Prostate gland (tissue), 2 donors: ENCODE data around the gene MRPL47. TPM values are rescaled to one million over a fixed set of nuclear protein-coding genes. Genes with fewer than 3 reads are reported as not detected.

Experiments
- DNase-seq: peaks from one replicate; pipeline ENCODE4 v3.0.0-alpha.2; 2019; ENCODE audit warnings: low spot score
- H3K27ac ChIP-seq, 2 donors: fragments of 200-600 bp; sonication (generic); 2 replicates each; pipeline ENCODE4 v1.5.1; 2017 to 2019
- H3K27me3 ChIP-seq: fragments of 200-600 bp; sonication (generic); replicated peaks from 2 replicates; pipeline ENCODE4 v1.5.1; 2019; ENCODE audit not compliant: insufficient read depth
- H3K36me3 ChIP-seq, 2 donors: fragments of 200-600 bp; sonication (generic); 1 replicate in 1 of 2; 2 replicates in 1 of 2; pipeline versions ENCODE4 v1.5.1 to v1.8.1; 2017 to 2019
- H3K4me1 ChIP-seq: fragments of 200-600 bp; sonication (generic); replicated peaks from 2 replicates; pipeline ENCODE4 v1.5.1; 2019
- H3K4me3 ChIP-seq, 2 donors: fragments of 200-600 bp; sonication (generic); 2 replicates each; pipeline ENCODE4 v1.5.1; 2017 to 2019
- H3K9me3 ChIP-seq: fragments of 200-600 bp; sonication (generic); 2 replicates; pipeline ENCODE4 v1.5.1; 2017
- POLR2A ChIP-seq: fragments of 450-650 bp; IDR thresholded peaks from one replicate; pipeline ENCODE4 v1.6.1; 2016; ENCODE audit warnings: antibody characterized with exemption, mild to moderate bottlenecking
- POLR2AphosphoS5 ChIP-seq: sonication (generic); formaldehyde crosslinking; IDR thresholded peaks from one replicate; pipeline ENCODE4 v1.6.1; 2017; ENCODE audit warnings: antibody characterized with exemption
- WGBS: methylation state at CpG from one replicate; pipeline ENCODE4 v1.1.5; 2018; 5-methylcytosine and 5-hydroxymethylcytosine counted together
- intact Hi-C: fragments of 100-400 bp; cut with DNase I; formaldehyde crosslinking; loops from one replicate; pipeline ENCODE4 v1.14.2; 2022
- total RNA-seq, 2 donors: library from RNA; depleted of rRNA; stranded (reverse); fragments of >200 nt; gene quantifications; one replicate each; pipeline ENCODE4 v1.1.0, GENCODE V29; 2016
- TF ChIP-seq, protein P1 (sequence below), 4 experiments: fragments of 200-600 bp in 2 of 4; fragments of 450-650 bp in 2 of 4; sonication (generic) in 2 of 4; IDR thresholded peaks; 1 replicate in 3 of 4; 2 replicates in 1 of 4; pipeline ENCODE4 v1.5.1; 2016 to 2019; ENCODE audit warnings: antibody characterized with exemption in 4 of 4, mild to moderate bottlenecking in 2 of 4, moderate library complexity in 2 of 4

MRPL47 gene
- total RNA-seq, result 10 to 100 TPM; 19.8 to 40.2 TPM

DNA sequence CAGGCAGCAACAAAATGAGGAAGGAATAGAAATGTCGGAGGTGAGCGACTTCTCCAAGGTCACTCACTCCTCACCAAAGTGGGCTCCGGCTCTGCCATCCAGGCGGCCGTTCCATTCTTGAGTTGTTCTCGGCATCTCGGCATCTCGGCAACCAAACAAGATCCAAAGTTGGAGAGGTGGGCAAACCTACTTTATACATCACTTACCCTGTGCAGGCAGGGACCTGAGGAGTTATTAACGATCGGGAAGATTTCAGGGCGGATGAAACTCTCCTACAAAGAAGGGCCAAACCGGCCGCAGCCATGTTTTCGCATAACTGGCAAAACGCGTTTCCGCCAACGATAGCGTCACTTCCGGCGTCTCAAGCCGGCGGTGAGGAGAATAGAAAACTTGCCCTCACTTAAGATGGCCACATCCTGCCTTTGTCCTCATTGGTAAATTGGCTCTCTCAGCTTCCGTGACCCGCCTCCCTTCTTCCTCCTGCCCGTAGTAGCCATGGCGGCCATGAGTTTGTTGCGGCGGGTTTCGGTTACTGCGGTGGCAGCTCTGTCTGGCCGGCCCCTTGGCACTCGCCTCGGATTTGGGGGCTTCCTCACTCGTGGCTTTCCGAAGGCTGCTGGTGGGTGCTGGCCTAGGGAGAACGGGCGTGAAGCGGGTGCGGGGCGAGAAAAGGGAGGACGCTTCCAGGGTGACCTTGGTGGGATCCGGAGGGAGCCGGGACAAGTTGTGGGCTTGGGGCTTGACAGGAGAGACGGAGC is at the start of gene MRPL47, which contains the start of gene NDUFB5:
MRPL47 (minus strand) TSS at position 318 of the 758 bp plus-strand sequence; CDS start at position 304, 14 bp downstream.
NDUFB5 (plus strand) TSS at position 474 of the 758 bp plus-strand sequence; CDS start at position 496, 22 bp downstream.
- TF ChIP-seq POLR2A (peak; percentile 56), POLR2AphosphoS5 (peak; percentile 97)
- TF ChIP-seq, protein P1, sequence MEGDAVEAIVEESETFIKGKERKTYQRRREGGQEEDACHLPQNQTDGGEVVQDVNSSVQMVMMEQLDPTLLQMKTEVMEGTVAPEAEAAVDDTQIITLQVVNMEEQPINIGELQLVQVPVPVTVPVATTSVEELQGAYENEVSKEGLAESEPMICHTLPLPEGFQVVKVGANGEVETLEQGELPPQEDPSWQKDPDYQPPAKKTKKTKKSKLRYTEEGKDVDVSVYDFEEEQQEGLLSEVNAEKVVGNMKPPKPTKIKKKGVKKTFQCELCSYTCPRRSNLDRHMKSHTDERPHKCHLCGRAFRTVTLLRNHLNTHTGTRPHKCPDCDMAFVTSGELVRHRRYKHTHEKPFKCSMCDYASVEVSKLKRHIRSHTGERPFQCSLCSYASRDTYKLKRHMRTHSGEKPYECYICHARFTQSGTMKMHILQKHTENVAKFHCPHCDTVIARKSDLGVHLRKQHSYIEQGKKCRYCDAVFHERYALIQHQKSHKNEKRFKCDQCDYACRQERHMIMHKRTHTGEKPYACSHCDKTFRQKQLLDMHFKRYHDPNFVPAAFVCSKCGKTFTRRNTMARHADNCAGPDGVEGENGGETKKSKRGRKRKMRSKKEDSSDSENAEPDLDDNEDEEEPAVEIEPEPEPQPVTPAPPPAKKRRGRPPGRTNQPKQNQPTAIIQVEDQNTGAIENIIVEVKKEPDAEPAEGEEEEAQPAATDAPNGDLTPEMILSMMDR (IDR thresholded peaks at IDR 0.05), result no peak
- H3K9me3 ChIP-seq, result no peaks in the 10 kb centered on the region
- intact Hi-C loops, result loop anchor here (5.0 kb wide), 1 partner anchor 42 kb away; the partner anchor contains the start of gene ACTL6A
- peaks cover 0 to 4% of the 10 kb centered on the region in 2 donors for H3K36me3 ChIP-seq
- WGBS, result under 1% methylated on average over 45 of the region's 45 CpGs
- H3K27ac ChIP-seq, result peak within 1 kb of the TSS; percentile 81 to 83
- no peaks in the 10 kb centered on the region for H3K4me1 ChIP-seq
- H3K27me3 ChIP-seq, result no peaks in the 10 kb centered on the region
- peak within 1 kb of the TSS; percentile 47 to 58 for H3K4me3 ChIP-seq
- DNase-seq, result peak; percentile 96

DNA sequence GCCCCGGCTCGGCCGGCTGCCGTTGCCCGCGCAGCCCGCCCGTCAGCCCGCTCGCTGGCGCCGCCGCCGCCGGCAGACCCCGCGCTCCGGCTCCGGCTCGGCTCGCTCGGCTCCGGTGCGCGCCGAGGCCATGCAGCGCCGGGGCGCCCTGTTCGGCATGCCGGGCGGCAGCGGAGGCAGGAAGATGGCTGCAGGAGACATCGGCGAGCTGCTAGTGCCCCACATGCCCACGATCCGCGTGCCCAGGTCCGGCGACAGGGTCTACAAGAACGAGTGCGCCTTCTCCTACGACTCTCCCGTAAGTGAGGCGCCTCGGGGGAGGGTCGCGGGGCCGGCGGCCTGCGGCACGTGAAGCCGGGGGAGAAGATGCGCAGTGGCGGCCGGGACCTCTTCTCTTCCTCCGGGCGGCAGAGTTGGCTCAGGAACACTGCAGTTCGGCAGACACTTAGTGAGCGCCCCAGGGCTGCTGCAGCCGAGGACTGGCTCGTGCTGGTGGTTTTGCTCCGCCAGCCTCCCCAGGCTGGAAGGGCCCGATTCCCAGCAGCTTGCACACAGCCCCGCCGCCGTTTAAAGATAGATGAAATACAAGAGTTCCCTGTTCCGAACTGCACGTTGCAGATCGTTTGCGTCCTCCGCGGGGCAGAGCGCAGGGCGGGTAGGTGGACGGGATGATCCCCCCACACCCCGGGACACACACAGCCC is 48.8 kb upstream of the MRPL47 start:
- Histone ChIP-seq H3K27me3 (no peaks in the 10 kb centered on the region), H3K4me3 (peak overlapping the region; percentile 76 to 80), H3K4me1 (no peaks in the 10 kb centered on the region), H3K9me3 (no peaks in the 10 kb centered on the region), H3K36me3 (no peaks in the 10 kb centered on the region), H3K27ac (peak overlapping the region; percentile 88 to 89)
- peak; percentile 74 for DNase-seq
- WGBS, result under 1% methylated on average over 66 of the region's 77 CpGs
- intact Hi-C loops, result no loop called here
- TF ChIP-seq, protein P1 (IDR thresholded peaks at IDR 0.05), result no peak
- TF ChIP-seq POLR2AphosphoS5, result no peak
- no peak for TF ChIP-seq POLR2A

DNA sequence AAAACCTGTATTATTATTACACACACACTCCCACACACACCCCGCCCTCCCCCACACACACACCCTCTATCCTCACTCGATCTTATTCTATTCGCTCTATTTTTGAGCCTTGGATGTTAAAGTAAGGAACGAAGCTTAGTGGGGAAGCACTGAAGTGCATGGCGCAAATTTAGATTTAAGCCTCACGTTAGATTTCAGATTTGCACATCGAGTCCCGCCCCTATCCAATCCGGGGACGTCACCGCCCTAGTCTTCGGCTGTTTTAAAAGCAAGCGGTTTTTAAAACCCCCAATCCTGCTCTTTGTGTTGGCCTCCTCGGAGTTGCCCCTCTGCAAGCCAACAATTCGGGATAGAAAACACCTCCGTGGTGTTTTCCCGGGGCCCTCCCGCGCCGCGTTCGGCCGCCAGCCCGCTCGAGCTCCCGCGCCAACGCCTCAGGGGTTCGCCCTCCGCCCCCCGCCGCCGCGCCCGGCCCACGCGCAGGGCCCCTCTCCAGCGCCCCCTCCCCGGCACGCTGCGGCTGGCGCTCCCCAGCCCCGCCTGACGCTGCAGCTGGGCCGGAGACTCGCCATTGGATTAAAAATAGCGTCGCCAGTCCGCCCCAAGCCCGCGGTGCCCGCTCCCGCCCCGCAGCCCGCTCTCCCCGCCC is 48.1 kb upstream of the MRPL47 start, which contains the start of gene USP13:
USP13 (plus strand) TSS at position 594 of the 649 bp plus-strand sequence. CDS start 186 bp downstream, outside the sequence.
- Histone ChIP-seq H3K9me3 (no peaks in the 10 kb centered on the region), H3K4me3 (peak within 1 kb of the TSS; percentile 76 to 80), H3K4me1 (no peaks in the 10 kb centered on the region), H3K36me3 (no peaks in the 10 kb centered on the region), H3K27me3 (no peaks in the 10 kb centered on the region), H3K27ac (peak within 1 kb of the TSS; percentile 88 to 89)
- intact Hi-C loops, result no loop called here
- under 1% methylated on average over 55 of the region's 56 CpGs for WGBS
- TF ChIP-seq, protein P1 (IDR thresholded peaks at IDR 0.05), result no peak
- no peak for TF ChIP-seq POLR2A
- TF ChIP-seq POLR2AphosphoS5, result no peak
- DNase-seq, result peak; percentile 47

DNA sequence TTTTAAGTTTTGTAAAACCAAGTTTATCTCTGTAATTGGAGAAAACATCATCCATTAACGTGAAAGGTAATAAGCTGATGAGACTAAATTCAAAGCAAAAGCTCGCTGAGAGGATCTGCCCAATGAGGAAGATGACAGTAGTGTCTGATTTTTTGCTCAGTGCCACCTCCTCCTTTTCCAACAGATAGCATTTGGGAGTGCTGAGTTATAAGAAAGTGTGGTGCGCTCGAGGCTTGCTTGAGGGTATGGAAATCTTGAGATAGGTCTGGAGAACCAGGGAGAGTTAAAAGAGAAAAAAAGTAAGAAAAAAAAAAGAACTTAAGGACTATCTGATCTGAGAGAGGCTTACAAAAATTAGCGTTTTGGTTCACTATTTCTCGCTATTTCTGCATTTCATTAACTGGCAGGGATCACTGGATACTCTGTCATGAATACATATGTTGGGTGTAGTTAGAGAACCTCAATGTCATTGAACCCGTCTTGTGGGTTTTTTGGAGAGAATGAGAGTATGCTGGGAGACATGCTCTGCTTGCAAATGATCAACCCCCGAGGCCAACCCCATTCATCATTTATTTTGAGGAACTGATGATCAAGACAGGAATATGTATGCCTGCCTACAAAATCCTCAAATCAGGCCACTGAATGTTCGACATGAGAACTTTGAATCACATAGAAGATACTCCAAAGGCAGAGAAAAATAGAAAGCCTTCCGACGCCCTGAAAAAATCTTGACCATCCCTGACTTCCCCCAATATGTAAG is 47.4 kb upstream of the MRPL47 start:
- no peaks in the 10 kb centered on the region for H3K36me3 ChIP-seq
- H3K4me1 ChIP-seq, result no peaks in the 10 kb centered on the region
- 47% methylated on average over 11 of the region's 11 CpGs for WGBS
- H3K27me3 ChIP-seq, result no peaks in the 10 kb centered on the region
- peak overlapping the region; percentile 76 to 80 for H3K4me3 ChIP-seq
- peak overlapping the region; percentile 88 to 89 for H3K27ac ChIP-seq
- intact Hi-C loops, result no loop called here
- no peak for TF ChIP-seq POLR2AphosphoS5
- no peak for TF ChIP-seq POLR2A
- TF ChIP-seq, protein P1 (IDR thresholded peaks at IDR 0.05), result no peak
- H3K9me3 ChIP-seq, result no peaks in the 10 kb centered on the region
- DNase-seq, result no peak
